Type B pancreatic cell (in vitro differentiated cells): ENCODE data around the gene UBR2. TPM values are rescaled to one million over a fixed set of nuclear protein-coding genes. Genes with fewer than 3 reads are reported as not detected.
"Not testable (repeated sequence)": the region's sequence is repeated elsewhere in the genome, so short reads cannot be mapped to it uniquely, and the experiment has no call there.

ENCODE experiments used
- DNase-seq: peaks from one replicate; pipeline ENCODE4 v3.0.0; 2021; ENCODE audit warnings: mixed read lengths; ENCODE audit not compliant: unreplicated experiment; ENCODE audit errors: extremely low spot score
- H3K27ac Mint-ChIP-seq: 2 replicates; pipeline ENCODE4 v1.8.0; 2021; ENCODE audit warnings: mild to moderate bottlenecking, mixed read lengths
- H3K27me3 Mint-ChIP-seq: 2 replicates; pipeline ENCODE4 v1.8.0; 2021; ENCODE audit warnings: mixed read lengths
- H3K36me3 Mint-ChIP-seq: 2 replicates; pipeline ENCODE4 v1.8.0; 2021; ENCODE audit warnings: mixed read lengths
- H3K4me1 Mint-ChIP-seq: one replicate; pipeline ENCODE4 v1.8.0; 2021; ENCODE audit warnings: mixed read lengths; ENCODE audit not compliant: unreplicated experiment
- H3K4me3 Mint-ChIP-seq: 2 replicates; pipeline ENCODE4 v1.8.0; 2021; ENCODE audit warnings: mild to moderate bottlenecking, mixed read lengths
- H3K9me3 Mint-ChIP-seq: 2 replicates; pipeline ENCODE4 v1.8.0; 2021; ENCODE audit warnings: mixed read lengths
- CTCF ChIP-seq: fragments of 200-600 bp; sonication (generic); conservative IDR thresholded peaks from 2 replicates; pipeline ENCODE4 v1.5.0; 2021; ENCODE audit warnings: antibody characterized with exemption, mild to moderate bottlenecking
- total RNA-seq: library from RNA; stranded (reverse); gene quantifications from 2 replicates; pipeline ENCODE4 v1.2.1, GENCODE V29; 2021; ENCODE audit warnings: low replicate concordance

The UBR2 gene
- total RNA-seq, 1 donor from 2014 or later: 26.6 TPM

- H3K9me3 Mint-ChIP-seq: no peaks in the 10 kb centered on the region
- TF ChIP-seq CTCF: no peak
- peak overlapping the region; percentile 3 for H3K4me3 Mint-ChIP-seq
- no peak for DNase-seq
- H3K27ac Mint-ChIP-seq: peak overlapping the region; percentile 47
- H3K4me1 Mint-ChIP-seq: no peaks in the 10 kb centered on the region
- H3K27me3 Mint-ChIP-seq: no peaks in the 10 kb centered on the region
- H3K36me3 Mint-ChIP-seq: no peaks in the 10 kb centered on the region
These were observed 7.4 kb upstream of the UBR2 start for GRCh38 chr6:42556462-42556861.

GRCh38 chr6:42559276-42559675, 4.6 kb upstream of the UBR2 start:
- H3K36me3 Mint-ChIP-seq, H3K4me1 Mint-ChIP-seq, DNase-seq, H3K4me3 Mint-ChIP-seq, H3K27me3 Mint-ChIP-seq, H3K9me3 Mint-ChIP-seq, H3K27ac Mint-ChIP-seq: not testable (repeated sequence)

GRCh38 chr6:42561986-42562385, 1.8 kb upstream of the UBR2 start:
- H3K9me3 Mint-ChIP-seq: no peaks in the 10 kb centered on the region
- no peak overlapping the region for H3K4me3 Mint-ChIP-seq
- H3K27ac Mint-ChIP-seq: no peak overlapping the region
- no peaks in the 10 kb centered on the region for H3K27me3 Mint-ChIP-seq
- peaks cover 9% of the 10 kb centered on the region for H3K4me1 Mint-ChIP-seq
- no peak for TF ChIP-seq CTCF
- no peak for DNase-seq
- peaks cover 7% of the 10 kb centered on the region for H3K36me3 Mint-ChIP-seq

GRCh38 chr6:42562788-42563405, 932 bp upstream of the UBR2 start:
- DNase-seq: no peak
- TF ChIP-seq CTCF: no peak
- Mint-ChIP-seq H3K4me3 (peak overlapping the region; percentile 98), H3K27me3 (no peaks in the 10 kb centered on the region), H3K4me1 (peaks cover 9% of the 10 kb centered on the region), H3K36me3 (peaks cover 11% of the 10 kb centered on the region), H3K9me3 (no peaks in the 10 kb centered on the region), H3K27ac (no peak overlapping the region)

GRCh38 chr6:42564506-42564825, 637 bp downstream of the UBR2 start:
- no peaks in the 10 kb centered on the region for H3K27me3 Mint-ChIP-seq
- no peak for DNase-seq
- H3K36me3 Mint-ChIP-seq: peaks cover 11% of the 10 kb centered on the region
- H3K4me3 Mint-ChIP-seq: peak overlapping the region; percentile 98
- no peaks in the 10 kb centered on the region for H3K9me3 Mint-ChIP-seq
- peak overlapping the region; percentile 93 for H3K27ac Mint-ChIP-seq
- peaks cover 9% of the 10 kb centered on the region for H3K4me1 Mint-ChIP-seq
- TF ChIP-seq CTCF: no peak

- Mint-ChIP-seq H3K36me3 (peaks cover 11% of the 10 kb centered on the region), H3K4me3 (peak overlapping the region; percentile 98), H3K4me1 (peaks cover 9% of the 10 kb centered on the region), H3K27ac (peak overlapping the region; percentile 11), H3K27me3 (no peaks in the 10 kb centered on the region), H3K9me3 (no peaks in the 10 kb centered on the region)
- no peak for DNase-seq
- TF ChIP-seq CTCF: no peak
These were observed 2.2 kb downstream of the UBR2 start for GRCh38 chr6:42565823-42566613.
